CD14-positive monocyte (primary cell): ENCODE measurements around the gene LAMA1. TPM values are rescaled to one million over a fixed set of nuclear protein-coding genes. Genes with fewer than 3 reads are reported as not detected.

ENCODE experiments used
- DNase-seq, 3 donors: peaks; one replicate each; pipeline ENCODE4 v3.0.0-alpha.2; 2011 to 2022
- H2AFZ ChIP-seq: 2 replicates; pipeline ENCODE4 v1.6.0; 2012; ENCODE audit warnings: mild to moderate bottlenecking, low read depth, low read length, inconsistent platforms; ENCODE audit not compliant: insufficient read depth, poor library complexity, severe bottlenecking
- H3K27ac ChIP-seq, 2 donors: 1 replicate in 1 of 2; 2 replicates in 1 of 2; pipeline ENCODE4 v1.5.1; 2012 to 2013; ENCODE audit warnings: low read length in 2 of 2, control low read depth in 1 of 2, inconsistent platforms in 1 of 2, low read depth in 1 of 2, mild to moderate bottlenecking in 1 of 2
- H3K27me3 ChIP-seq, 2 donors: one replicate each; pipeline versions ENCODE4 v1.6.0 to v1.6.1; 2011 to 2013; ENCODE audit warnings: low read length in 2 of 2; ENCODE audit not compliant: control insufficient read depth in 2 of 2, insufficient read depth in 2 of 2
- H3K36me3 ChIP-seq, 2 donors: replicated peaks in 1 of 2; 1 replicate in 1 of 2; 2 replicates in 1 of 2; pipeline versions ENCODE4 v1.5.1 to v1.6.1; 2012 to 2013; ENCODE audit warnings: low read length in 2 of 2, control low read depth in 1 of 2, inconsistent platforms in 1 of 2, mild to moderate bottlenecking in 1 of 2; ENCODE audit not compliant: insufficient read depth in 2 of 2, control insufficient read depth in 1 of 2
- H3K4me1 ChIP-seq, 2 donors: 1 replicate in 1 of 2; 2 replicates in 1 of 2; pipeline versions ENCODE4 v1.5.1 to v1.6.1; 2012 to 2013; ENCODE audit warnings: low read length in 2 of 2, control low read depth in 1 of 2, inconsistent platforms in 1 of 2, mild to moderate bottlenecking in 1 of 2, moderate library complexity in 1 of 2; ENCODE audit not compliant: insufficient read depth in 2 of 2, control insufficient read depth in 1 of 2
- H3K4me2 ChIP-seq: replicated peaks from 2 replicates; pipeline ENCODE3; 2012; ENCODE audit warnings: low read length, moderate library complexity, mild to moderate bottlenecking; ENCODE audit not compliant: poor library complexity, severe bottlenecking; ENCODE audit errors: extremely low read depth
- H3K4me3 ChIP-seq, 3 experiments: fragments of 200-600 bp in 1 of 3; sonication (generic) in 1 of 3; replicated peaks in 1 of 3; 1 replicate in 2 of 3; 2 replicates in 1 of 3; pipeline ENCODE4 v1.5.1; 2011 to 2013; ENCODE audit warnings: low read length in 3 of 3, mild to moderate bottlenecking in 3 of 3, control low read depth in 2 of 3, low read depth in 2 of 3, inconsistent platforms in 1 of 3, moderate library complexity in 1 of 3
- H3K79me2 ChIP-seq: 2 replicates; pipeline ENCODE4 v1.6.0; 2012; ENCODE audit warnings: mild to moderate bottlenecking, control low read depth, inconsistent platforms, low read length, moderate library complexity; ENCODE audit not compliant: insufficient read depth
- H3K9ac ChIP-seq: 2 replicates; pipeline ENCODE4 v1.6.0; 2017; ENCODE audit warnings: low read length, mild to moderate bottlenecking; ENCODE audit not compliant: insufficient read depth, poor library complexity, severe bottlenecking
- H3K9me3 ChIP-seq, 2 donors: replicated peaks in 1 of 2; 1 replicate in 1 of 2; 2 replicates in 1 of 2; pipeline versions ENCODE4 v1.5.1 to v1.6.1; 2012 to 2013; ENCODE audit warnings: low read length in 2 of 2, control low read depth in 1 of 2; ENCODE audit not compliant: control insufficient read depth in 1 of 2, insufficient read depth in 1 of 2
- H4K20me1 ChIP-seq: 2 replicates; pipeline ENCODE4 v1.6.0; 2012; ENCODE audit warnings: mild to moderate bottlenecking, low read length, control low read depth, moderate library complexity; ENCODE audit not compliant: insufficient read depth
- H3K27ac Mint-ChIP-seq, 7 donors: one replicate each; pipeline ENCODE4 v1.8.0; 2020; ENCODE audit warnings: mild to moderate bottlenecking in 7 of 7, mixed read lengths in 7 of 7, moderate library complexity in 6 of 7, inconsistent platforms in 2 of 7
- H3K27me3 Mint-ChIP-seq, 3 donors: one replicate each; pipeline ENCODE4 v1.8.0; 2021 to 2022; ENCODE audit warnings: low read depth in 3 of 3, mild to moderate bottlenecking in 3 of 3, mixed read lengths in 3 of 3, moderate library complexity in 3 of 3, inconsistent platforms in 1 of 3
- H3K36me3 Mint-ChIP-seq, 2 donors: one replicate each; pipeline ENCODE4 v1.8.0; 2020; ENCODE audit warnings: mixed read lengths in 2 of 2, inconsistent platforms in 1 of 2, mild to moderate bottlenecking in 1 of 2
- H3K4me1 Mint-ChIP-seq: one replicate; pipeline ENCODE4 v1.8.0; 2020; ENCODE audit warnings: mild to moderate bottlenecking, mixed read lengths
- H3K4me3 Mint-ChIP-seq, 2 donors: one replicate each; pipeline ENCODE4 v1.8.0; 2020; ENCODE audit warnings: mild to moderate bottlenecking in 2 of 2, mixed read lengths in 2 of 2, moderate library complexity in 1 of 2
- H3K9me3 Mint-ChIP-seq, 7 donors: one replicate each; pipeline ENCODE4 v1.8.0; 2020 to 2022; ENCODE audit warnings: mixed read lengths in 7 of 7, mild to moderate bottlenecking in 6 of 7, moderate library complexity in 6 of 7, inconsistent platforms in 2 of 7
- CTCF ChIP-seq: fragments of 200-600 bp; IDR thresholded peaks from one replicate; pipeline ENCODE4 v1.8.0; 2022; ENCODE audit warnings: antibody characterized with exemption, mild to moderate bottlenecking
- WGBS: methylation state at CpG from one replicate; pipeline ENCODE4 v1.1.5; 2013; ENCODE audit warnings: missing lambda C conversion rate; ENCODE audit not compliant: insufficient coverage; 5-methylcytosine and 5-hydroxymethylcytosine counted together
- intact Hi-C, 2 donors: fragments of 100-400 bp; cut with micrococcal nuclease; formaldehyde crosslinking; loops; one replicate each; pipeline versions ENCODE4 v1.15.0 to v1.15.1; 2023
- polyA plus RNA-seq, 3 donors: library from polyadenylated mRNA; depleted of rRNA in 1 of 3; unstranded in 2 of 3; stranded (reverse) in 1 of 3; fragments of 300-500 nt in 2 of 3; fragments of >200 nt in 1 of 3; fragmentation: Illumina TruSeq in 2 of 3; gene quantifications; 1 replicate in 2 of 3; 2 replicates in 1 of 3; pipeline ENCODE4 v1.2.3, GENCODE V29; 2012 to 2021

Gene LAMA1
- polyA plus RNA-seq, 3 donors, result not detected

GRCh38 chr18:7111134-7111533 lies 6.5 kb downstream of the LAMA1 start:
- WGBS, result 100% methylated on average over 2 of the region's 2 CpGs

GRCh38 chr18:7105943-7106342 lies 11.7 kb downstream of the LAMA1 start:
- Histone ChIP-seq H2AFZ (no peak overlapping the region), H3K27ac (no peak overlapping the region), H3K36me3 (no peaks in the 10 kb centered on the region), H3K4me3 (no peak overlapping the region), H3K4me1 (no peaks in the 10 kb centered on the region), H3K9ac (no peak overlapping the region), H3K9me3 (no peaks in the 10 kb centered on the region), H3K4me2 (no peak overlapping the region), H3K79me2 (no peaks in the 10 kb centered on the region), H4K20me1 (no peaks in the 10 kb centered on the region), H3K27me3 (no peaks in the 10 kb centered on the region)
- intact Hi-C loops, result no loop called here
- peaks cover 0 to 17% (median 2%) of the 10 kb centered on the region in 7 donors for H3K9me3 Mint-ChIP-seq
- peaks cover 2 to 10% (median 3%) of the 10 kb centered on the region in 3 donors for H3K27me3 Mint-ChIP-seq
- no peak for DNase-seq
- no peak for TF ChIP-seq CTCF
- H3K36me3 Mint-ChIP-seq, result no peaks in the 10 kb centered on the region
- H3K4me3 Mint-ChIP-seq, result no peak overlapping the region
- H3K27ac Mint-ChIP-seq, result no peak overlapping the region
- WGBS, result 83% methylated on average over 1 of the region's 5 CpGs
- H3K4me1 Mint-ChIP-seq, result no peaks in the 10 kb centered on the region

More at GRCh38 chr18:7111134-7111533, 6.5 kb downstream of the LAMA1 start:
- intact Hi-C loops, result no loop called here
- Histone ChIP-seq H3K4me2 (no peak overlapping the region), H3K27me3 (peaks cover 8 to 22% of the 10 kb centered on the region in 2 donors), H3K36me3 (no peaks in the 10 kb centered on the region), H3K4me3 (no peak overlapping the region), H3K79me2 (no peaks in the 10 kb centered on the region), H3K4me1 (no peaks in the 10 kb centered on the region), H3K27ac (no peak overlapping the region), H4K20me1 (no peaks in the 10 kb centered on the region), H2AFZ (no peak overlapping the region), H3K9me3 (peaks cover 0 to 2% of the 10 kb centered on the region in 2 donors), H3K9ac (no peak overlapping the region)
- H3K4me1 Mint-ChIP-seq, result peaks cover 1% of the 10 kb centered on the region
- peaks cover 0 to under 1% of the 10 kb centered on the region in 2 donors for H3K36me3 Mint-ChIP-seq
- H3K9me3 Mint-ChIP-seq, result peaks cover 0 to 17% (median 5%) of the 10 kb centered on the region in 7 donors
- H3K27ac Mint-ChIP-seq, result no peak overlapping the region
- TF ChIP-seq CTCF, result no peak
- H3K27me3 Mint-ChIP-seq, result peaks cover 21 to 34% (median 29%) of the 10 kb centered on the region in 3 donors
- no peak for DNase-seq
- no peak overlapping the region for H3K4me3 Mint-ChIP-seq
